ENCODE measurements around the gene PRKAG2.
A peak's percentile ranks its signal among the peaks of the same experiment; 100 is the strongest.

- TF ChIP-seq CTCF (IDR thresholded peaks at IDR 0.05) (peak; percentile 57 to 86 (median 76)), POLR2A (IDR thresholded peaks at IDR 0.05) (peak in 1 of 2 donors; percentile 4)
Measured at GRCh38 chr7:151754142-151754590, 122.7 kb downstream of the PRKAG2 start.

Data from Peyer's patch (tissue), 4 donors.